GM10266 (cell line): ENCODE results near the gene PCK2.

ENCODE experiments used
- DNase-seq: peaks from one replicate; pipeline ENCODE4 v3.0.0; 2012; ENCODE audit errors: extremely low spot score
- TF ChIP-seq, protein P1 (sequence below): IDR thresholded peaks from 2 replicates; pipeline ENCODE4 v1.5.1; 2012; ENCODE audit warnings: mild to moderate bottlenecking, low read depth; ENCODE audit not compliant: control insufficient read depth, insufficient read depth; ENCODE audit errors: missing control alignments

PCK2 gene

GRCh38 chr14:24145690-24146452 is 51.8 kb downstream of the PCK2 start:
- DNase-seq = no peak
- TF ChIP-seq, protein P1, sequence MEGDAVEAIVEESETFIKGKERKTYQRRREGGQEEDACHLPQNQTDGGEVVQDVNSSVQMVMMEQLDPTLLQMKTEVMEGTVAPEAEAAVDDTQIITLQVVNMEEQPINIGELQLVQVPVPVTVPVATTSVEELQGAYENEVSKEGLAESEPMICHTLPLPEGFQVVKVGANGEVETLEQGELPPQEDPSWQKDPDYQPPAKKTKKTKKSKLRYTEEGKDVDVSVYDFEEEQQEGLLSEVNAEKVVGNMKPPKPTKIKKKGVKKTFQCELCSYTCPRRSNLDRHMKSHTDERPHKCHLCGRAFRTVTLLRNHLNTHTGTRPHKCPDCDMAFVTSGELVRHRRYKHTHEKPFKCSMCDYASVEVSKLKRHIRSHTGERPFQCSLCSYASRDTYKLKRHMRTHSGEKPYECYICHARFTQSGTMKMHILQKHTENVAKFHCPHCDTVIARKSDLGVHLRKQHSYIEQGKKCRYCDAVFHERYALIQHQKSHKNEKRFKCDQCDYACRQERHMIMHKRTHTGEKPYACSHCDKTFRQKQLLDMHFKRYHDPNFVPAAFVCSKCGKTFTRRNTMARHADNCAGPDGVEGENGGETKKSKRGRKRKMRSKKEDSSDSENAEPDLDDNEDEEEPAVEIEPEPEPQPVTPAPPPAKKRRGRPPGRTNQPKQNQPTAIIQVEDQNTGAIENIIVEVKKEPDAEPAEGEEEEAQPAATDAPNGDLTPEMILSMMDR = no peak

DNA sequence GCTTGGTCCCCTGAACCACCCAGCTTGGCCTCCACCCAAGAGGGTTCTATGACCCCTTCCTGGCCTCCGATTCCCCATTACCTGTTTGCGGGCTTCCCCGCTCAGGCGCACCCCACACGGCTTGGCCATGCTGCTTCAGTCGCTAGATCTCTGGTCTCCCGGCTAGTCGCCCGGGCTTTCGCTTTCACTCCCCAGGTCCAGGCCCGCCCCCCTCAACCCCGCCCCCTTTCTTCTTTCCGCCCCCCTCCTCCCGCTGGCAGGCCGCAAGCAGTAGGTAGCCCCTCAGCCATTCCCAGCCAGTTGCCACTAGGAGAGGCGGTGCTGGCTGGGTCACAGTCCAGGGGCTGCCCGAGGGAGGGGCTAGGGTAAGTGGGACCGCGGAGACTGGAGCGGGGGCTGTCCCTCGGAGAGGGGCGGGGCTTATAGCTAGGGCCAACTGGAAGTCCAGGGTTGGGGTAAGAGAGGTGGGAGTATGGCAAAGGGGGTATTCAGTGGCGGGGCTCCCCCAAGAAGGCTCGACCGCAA is 52.4 kb downstream of the PCK2 start, which contains the start of gene PSME2:
PSME2 (minus strand) TSS at position 158 of the 525 bp plus-strand sequence; CDS start at position 129, 29 bp downstream.
- DNase-seq = peak; percentile 98
- TF ChIP-seq, protein P1 = peak; percentile 2

- DNase-seq = peak; percentile 99
- TF ChIP-seq, protein P1 = no peak
Observed at GRCh38 chr14:24146978-24147760, 53.1 kb downstream of the PCK2 start, which contains the start of gene RNF31. Gene RNF31, plus strand, starts transcription at chr14:24147498. Its CDS starts 201 bp downstream, at chr14:24147699.

- DNase-seq = no peak
- TF ChIP-seq, protein P1 = no peak
Observed at GRCh38 chr14:24147761-24148428, 53.8 kb downstream of the PCK2 start.

GRCh38 chr14:24149302-24149969 is 55.3 kb downstream of the PCK2 start:
- TF ChIP-seq, protein P1 = no peak
- DNase-seq = no peak

- DNase-seq = no peak
- TF ChIP-seq, protein P1 = no peak
Observed at GRCh38 chr14:24150061-24150460, 56.0 kb downstream of the PCK2 start.
